ENCODE data around the gene SUFU. TPM values are rescaled to one million over a fixed set of nuclear protein-coding genes. Genes with fewer than 3 reads are reported as not detected.

The SUFU gene
- total and polyA plus RNA-seq, 2 donors (not counting 1 experiment from before 2014, with no cell fraction given) = 4.8 to 13.3 TPM

- no peaks in the 10 kb centered on the region for H4K20me1 ChIP-seq (ENCODE audit: control insufficient read depth, insufficient read depth, low read length, poor library complexity, severe bottlenecking)
- Mint-ChIP-seq H3K4me3 (no peak overlapping the region), H3K4me1 (peaks cover 7% of the 10 kb centered on the region), H3K27ac (peak overlapping the region; percentile 63), H3K9me3 (ENCODE audit: insufficient read depth) (no peaks in the 10 kb centered on the region), H3K27me3 (no peaks in the 10 kb centered on the region)
- DNase-seq (no peak), ATAC-seq (ENCODE audit: low read depth) (no peak)
- ChIA-PET POLR2A (interaction anchor here (0.7 kb wide), 1 partner anchor 104 kb away, joined by 4 read pairs; no protein-coding TSS in a partner anchor), CTCF (interaction anchor here (1.8 to 4.8 kb wide), 2 partner anchors 13 to 82 kb away, joined by 8 to 36 read pairs; no protein-coding TSS in a partner anchor)
- peaks cover 0 to 7% of the 10 kb centered on the region in 2 donors for H3K4me1 ChIP-seq (ENCODE audit: control insufficient read depth in 2 of 2, insufficient read depth in 2 of 2, low read length in 2 of 2)
- no peak overlapping the region for H2AFZ ChIP-seq (ENCODE audit: insufficient read depth, low read depth, low read length, poor library complexity, severe bottlenecking)
- intact Hi-C loops (cut with micrococcal nuclease) = no loop called here
- TF ChIP-seq EZH2 (IDR thresholded peaks at IDR 0.05; ENCODE audit: borderline replicate concordance, insufficient read depth, low read depth, low read length, poor library complexity, severe bottlenecking) = no peak
- no peak for TF ChIP-seq CTCF (IDR thresholded peaks at IDR 0.05)
- H3K27ac ChIP-seq (ENCODE audit: low read length in 2 of 2) = no peak overlapping the region
- H3K4me3 ChIP-seq (ENCODE audit: control extremely low read depth in 1 of 5, extremely low read depth in 1 of 5, insufficient read depth in 1 of 5, low read depth in 2 of 5, low read length in 4 of 5) = no peak overlapping the region
- no peak overlapping the region for H3K4me2 ChIP-seq (replicated peaks; ENCODE audit: low read depth, low read length, poor library complexity, severe bottlenecking)
- WGBS (ENCODE audit: insufficient coverage) = 96% methylated on average over 9 of the region's 9 CpGs
- no peaks in the 10 kb centered on the region for H3K9me3 ChIP-seq (ENCODE audit: control extremely low read depth in 1 of 3, control insufficient read depth in 2 of 3, insufficient read depth in 1 of 3, low read length in 2 of 3)
- H3K36me3 ChIP-seq (replicated peaks in 1 of 2; ENCODE audit: control extremely low read depth in 1 of 2, control insufficient read depth in 1 of 2, extremely low read depth in 1 of 2, insufficient read depth in 2 of 2, low read length in 1 of 2) = peaks cover 0 to 15% of the 10 kb centered on the region in 2 experiments
- no peaks in the 10 kb centered on the region for H3K79me2 ChIP-seq (ENCODE audit: control insufficient read depth, insufficient read depth, low read length)
- no peak overlapping the region for H3K9ac ChIP-seq (ENCODE audit: low read length)
- no peaks in the 10 kb centered on the region for H3K27me3 ChIP-seq (replicated peaks in 1 of 4; ENCODE audit: control extremely low read depth in 1 of 4, control insufficient read depth in 3 of 4, insufficient read depth in 4 of 4, low read length in 3 of 4)
Observed at GRCh38 chr10:102475451-102476040, 28.2 kb upstream of the SUFU start.

GRCh38 chr10:102476466-102477141 lies 27.2 kb upstream of the SUFU start:
- H3K4me1 ChIP-seq (ENCODE audit: control insufficient read depth in 2 of 2, insufficient read depth in 2 of 2, low read length in 2 of 2) = peaks cover 0 to 7% of the 10 kb centered on the region in 2 donors
- peaks cover 0 to 25% of the 10 kb centered on the region in 2 experiments for H3K36me3 ChIP-seq (replicated peaks in 1 of 2; ENCODE audit: control extremely low read depth in 1 of 2, control insufficient read depth in 1 of 2, extremely low read depth in 1 of 2, insufficient read depth in 2 of 2, low read length in 1 of 2)
- no peak for DNase-seq
- H3K9ac ChIP-seq (ENCODE audit: low read length) = no peak overlapping the region
- Mint-ChIP-seq H3K9me3 (ENCODE audit: insufficient read depth) (no peaks in the 10 kb centered on the region), H3K27me3 (no peaks in the 10 kb centered on the region), H3K4me3 (no peak overlapping the region), H3K4me1 (peaks cover 7% of the 10 kb centered on the region), H3K27ac (no peak overlapping the region)
- CTCF ChIA-PET = interaction anchor here (1.0 to 4.8 kb wide), 4 partner anchors 15 to 107 kb away, joined by 3 to 36 read pairs (median 6); no protein-coding TSS in a partner anchor
- intact Hi-C loops (cut with micrococcal nuclease) = no loop called here
- 86% methylated on average over 7 of the region's 9 CpGs for WGBS (ENCODE audit: insufficient coverage)
- no peaks in the 10 kb centered on the region for H4K20me1 ChIP-seq (ENCODE audit: control insufficient read depth, insufficient read depth, low read length, poor library complexity, severe bottlenecking)
- POLR2A ChIA-PET = no interaction called here
- ATAC-seq (ENCODE audit: low read depth) = no peak
- no peak overlapping the region for H3K27ac ChIP-seq (ENCODE audit: low read length in 2 of 2)
- no peaks in the 10 kb centered on the region for H3K9me3 ChIP-seq (ENCODE audit: control extremely low read depth in 1 of 3, control insufficient read depth in 2 of 3, insufficient read depth in 1 of 3, low read length in 2 of 3)
- H3K4me3 ChIP-seq (ENCODE audit: control extremely low read depth in 1 of 5, extremely low read depth in 1 of 5, insufficient read depth in 1 of 5, low read depth in 2 of 5, low read length in 4 of 5) = no peak overlapping the region
- H3K4me2 ChIP-seq (replicated peaks; ENCODE audit: low read depth, low read length, poor library complexity, severe bottlenecking) = no peak overlapping the region
- TF ChIP-seq CTCF (IDR thresholded peaks at IDR 0.05) (no peak), EZH2 (IDR thresholded peaks at IDR 0.05; ENCODE audit: borderline replicate concordance, insufficient read depth, low read depth, low read length, poor library complexity, severe bottlenecking) (no peak)
- no peak overlapping the region for H2AFZ ChIP-seq (ENCODE audit: insufficient read depth, low read depth, low read length, poor library complexity, severe bottlenecking)
- H3K79me2 ChIP-seq (ENCODE audit: control insufficient read depth, insufficient read depth, low read length) = no peaks in the 10 kb centered on the region
- H3K27me3 ChIP-seq (replicated peaks in 1 of 4; ENCODE audit: control extremely low read depth in 1 of 4, control insufficient read depth in 3 of 4, insufficient read depth in 4 of 4, low read length in 3 of 4) = no peaks in the 10 kb centered on the region

Data from B cell (primary cell).